Keratinocyte (primary cell): ENCODE measurements around the gene PCNT. TPM values are rescaled to one million over a fixed set of nuclear protein-coding genes. Genes with fewer than 3 reads are reported as not detected.

Experiments used
- DNase-seq: peaks from one replicate; pipeline ENCODE4 v3.0.0-alpha.2; 2011; ENCODE audit warnings: low read depth, missing footprints, low spot score
- FAIRE-seq: peaks from 2 replicates; lab custom pipeline; 2011; peaks lifted over from hg19 to GRCh38; lab: Jason Lieb, UNC
- H2AFZ ChIP-seq: 2 replicates; pipeline ENCODE4 v1.6.0; 2012; ENCODE audit warnings: low read length, control low read depth, inconsistent platforms; ENCODE audit not compliant: control insufficient read depth
- H3K27ac ChIP-seq: 2 replicates; pipeline ENCODE4 v1.5.1; 2011; ENCODE audit warnings: low read length; ENCODE audit not compliant: control insufficient read depth, insufficient read depth
- H3K27me3 ChIP-seq: 3 replicates; pipeline ENCODE4 v1.6.0; 2011; ENCODE audit warnings: low read length; ENCODE audit not compliant: control insufficient read depth, insufficient read depth; ENCODE audit errors: extremely low read depth
- H3K36me3 ChIP-seq, 2 experiments: 2 replicates in 1 of 2; 3 replicates in 1 of 2; pipeline ENCODE4 v1.5.1; 2011; ENCODE audit warnings: low read length in 2 of 2, mild to moderate bottlenecking in 1 of 2; ENCODE audit not compliant: control insufficient read depth in 2 of 2, insufficient read depth in 2 of 2; ENCODE audit errors: extremely low read depth in 1 of 2
- H3K4me1 ChIP-seq: 3 replicates; pipeline ENCODE4 v1.5.1; 2011; ENCODE audit warnings: low read length; ENCODE audit not compliant: control insufficient read depth, insufficient read depth; ENCODE audit errors: extremely low read depth
- H3K4me2 ChIP-seq: 3 replicates; pipeline ENCODE4 v1.6.0; 2011; ENCODE audit warnings: low read depth, low read length; ENCODE audit not compliant: control insufficient read depth, insufficient read depth; ENCODE audit errors: extremely low read depth
- H3K4me3 ChIP-seq, 3 experiments: fragments of 200-600 bp in 1 of 3; sonication (generic) in 1 of 3; 2 replicates in 2 of 3; 3 replicates in 1 of 3; pipeline ENCODE4 v1.5.1; 2011 to 2016; ENCODE audit warnings: low read length in 3 of 3, mild to moderate bottlenecking in 3 of 3, control low read depth in 2 of 3, inconsistent platforms in 1 of 3, low read depth in 1 of 3, mixed read lengths in 1 of 3, mixed run types in 1 of 3, moderate library complexity in 1 of 3; ENCODE audit not compliant: control insufficient read depth in 2 of 3, insufficient read depth in 2 of 3; ENCODE audit errors: extremely low read depth in 1 of 3
- H3K79me2 ChIP-seq: 2 replicates; pipeline ENCODE4 v1.6.0; 2012; ENCODE audit warnings: low read length; ENCODE audit not compliant: control insufficient read depth, insufficient read depth
- H3K9ac ChIP-seq: 3 replicates; pipeline ENCODE4 v1.6.0; 2011; ENCODE audit warnings: low read length; ENCODE audit not compliant: control insufficient read depth, insufficient read depth; ENCODE audit errors: extremely low read depth
- H3K9me1 ChIP-seq: 3 replicates; pipeline ENCODE4 v1.6.0; 2011; ENCODE audit warnings: low read length; ENCODE audit not compliant: control insufficient read depth, insufficient read depth; ENCODE audit errors: extremely low read depth
- H3K9me3 ChIP-seq: 2 replicates; pipeline ENCODE4 v1.5.1; 2012; ENCODE audit warnings: low read depth, low read length; ENCODE audit not compliant: control insufficient read depth
- H4K20me1 ChIP-seq: 3 replicates; pipeline ENCODE4 v1.6.0; 2011; ENCODE audit warnings: low read length; ENCODE audit not compliant: control insufficient read depth, insufficient read depth; ENCODE audit errors: extremely low read depth
- CTCF ChIP-seq, 3 experiments: IDR thresholded peaks in 1 of 3; conservative IDR thresholded peaks in 1 of 3; optimal IDR thresholded peaks in 1 of 3; 2 replicates in 2 of 3; 3 replicates in 1 of 3; pipeline versions ENCODE3 to v1.5.1; 2011; ENCODE audit warnings: low read length in 3 of 3, mild to moderate bottlenecking in 3 of 3, moderate library complexity in 2 of 3, control low read depth in 1 of 3, inconsistent platforms in 1 of 3; ENCODE audit not compliant: insufficient read depth in 2 of 3; ENCODE audit errors: extremely low read depth in 1 of 3
- EZH2 ChIP-seq: IDR thresholded peaks from one replicate; pipeline ENCODE4 v1.6.1; 2012; ENCODE audit warnings: inconsistent platforms, mild to moderate bottlenecking, low read length, moderate library complexity
- dilution Hi-C: fragments of 300-500 bp; cut with MboI; formaldehyde crosslinking; loops from one replicate; pipeline ENCODE4 v1.7.0; 2020; ENCODE audit warnings: low sequenced_read_pairs; ENCODE audit not compliant: extremely low pct_ligation_motif_present
- polyA plus RNA-seq, 5 experiments: library from polyadenylated mRNA; depleted of rRNA in 3 of 5; stranded (reverse) in 3 of 5; stranded (forward) in 1 of 5; unstranded in 1 of 5; fragments of >200 nt; gene quantifications; 1 replicate in 1 of 5; 2 replicates in 3 of 5; 3 replicates in 1 of 5; pipeline versions ENCODE4 v1.2.1 to v1.2.3, GENCODE V29; 2011 to 2012; ENCODE audit warnings: missing spikeins in 2 of 5, low read depth in 1 of 5, low replicate concordance in 1 of 5

Gene PCNT
- polyA plus RNA-seq, 1 donor (not counting 4 experiments of a cell fraction or from before 2014, with no cell fraction given) = 9.8 TPM

GRCh38 chr21:46468108-46468774 is 144.3 kb downstream of the PCNT start:
- H3K4me1 ChIP-seq = no peaks in the 10 kb centered on the region
- no peaks in the 10 kb centered on the region for H3K9me3 ChIP-seq
- no peak overlapping the region for H3K9ac ChIP-seq
- H3K4me2 ChIP-seq = no peak overlapping the region
- dilution Hi-C loops = no loop called here
- H4K20me1 ChIP-seq = peaks cover 2% of the 10 kb centered on the region
- TF ChIP-seq EZH2 = no peak
- TF ChIP-seq CTCF (optimal IDR thresholded peaks at IDR 0.05 in 1 of 3, IDR thresholded peaks at IDR 0.05 in 1 of 3, conservative IDR thresholded peaks at IDR 0.05 in 1 of 3; ENCODE audit: extremely low read depth in 1 of 3, insufficient read depth in 2 of 3, low read length in 3 of 3) = no peak
- H3K4me3 ChIP-seq = no peak overlapping the region
- H3K27me3 ChIP-seq = no peaks in the 10 kb centered on the region
- no peak overlapping the region for H2AFZ ChIP-seq
- peaks cover 4 to 9% of the 10 kb centered on the region in 2 experiments for H3K36me3 ChIP-seq
- FAIRE-seq = no peak
- no peak overlapping the region for H3K27ac ChIP-seq
- no peaks in the 10 kb centered on the region for H3K9me1 ChIP-seq
- DNase-seq = no peak
- peaks cover 59% of the 10 kb centered on the region for H3K79me2 ChIP-seq

- Histone ChIP-seq H2AFZ (no peak overlapping the region), H3K27ac (no peak overlapping the region), H3K36me3 (peaks cover 4 to 9% of the 10 kb centered on the region in 2 experiments), H3K9me3 (no peaks in the 10 kb centered on the region), H3K4me3 (no peak overlapping the region), H3K9ac (no peak overlapping the region), H3K27me3 (no peaks in the 10 kb centered on the region), H3K4me1 (no peaks in the 10 kb centered on the region), H4K20me1 (peaks cover 2% of the 10 kb centered on the region), H3K4me2 (no peak overlapping the region), H3K79me2 (peaks cover 57% of the 10 kb centered on the region), H3K9me1 (no peaks in the 10 kb centered on the region)
- FAIRE-seq (no peak), DNase-seq (no peak)
- dilution Hi-C loops = no loop called here
- no peak for TF ChIP-seq CTCF (optimal IDR thresholded peaks at IDR 0.05 in 1 of 3, IDR thresholded peaks at IDR 0.05 in 1 of 3, conservative IDR thresholded peaks at IDR 0.05 in 1 of 3; ENCODE audit: extremely low read depth in 1 of 3, insufficient read depth in 2 of 3, low read length in 3 of 3)
- no peak for TF ChIP-seq EZH2
Measured at GRCh38 chr21:46469275-46469674, 145.3 kb downstream of the PCNT start.
